ENCODE data around the gene ATG16L2. TPM values are rescaled to one million over a fixed set of nuclear protein-coding genes. Genes with fewer than 3 reads are reported as not detected.

The ATG16L2 gene
- total RNA-seq, 1 donor from 2014 or later = 44.0 TPM

DNA sequence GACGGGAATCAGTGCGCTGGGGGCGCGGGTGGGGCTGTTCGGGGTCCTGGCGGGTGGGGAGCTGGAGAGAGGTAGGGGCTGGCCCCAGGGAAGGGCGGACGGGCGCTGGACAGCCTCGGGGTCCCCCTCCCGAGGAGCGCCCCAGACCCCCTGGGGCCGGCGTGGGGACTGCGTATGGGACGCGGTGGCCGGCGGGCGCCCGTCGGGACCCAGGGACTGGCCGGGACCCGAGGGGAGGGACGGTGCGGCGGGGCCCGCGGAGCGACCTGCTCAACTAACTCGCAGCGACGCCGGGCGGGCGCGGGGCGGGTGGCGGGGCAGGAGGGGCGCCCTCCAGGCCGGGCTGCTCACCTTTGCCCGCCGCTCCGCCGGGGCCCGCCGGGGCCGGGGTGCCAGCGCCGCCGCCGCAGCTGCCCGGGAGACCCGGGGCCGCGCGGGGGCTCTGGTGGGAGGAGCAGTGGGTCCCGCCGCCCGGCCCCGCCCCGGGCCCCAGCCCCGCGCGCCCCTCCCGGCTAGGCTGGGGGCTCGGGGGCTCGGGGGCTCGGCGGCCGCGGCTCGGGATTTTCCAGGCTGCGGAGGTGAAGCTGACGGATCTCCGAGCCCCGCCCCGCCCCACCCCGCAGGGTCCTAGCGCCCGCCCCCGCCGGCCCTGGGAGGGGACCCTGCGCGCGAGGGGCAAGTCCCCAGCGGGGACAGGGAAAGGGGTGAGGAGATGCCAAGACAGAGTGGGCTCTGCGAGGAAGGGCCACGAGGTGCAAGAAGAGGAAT, 32.7 kb upstream of the ATG16L2 start:
- no peak overlapping the region for H3K27ac Mint-ChIP-seq
- no peaks in the 10 kb centered on the region for H3K36me3 Mint-ChIP-seq
- H3K9me3 Mint-ChIP-seq = no peaks in the 10 kb centered on the region
- H3K4me3 Mint-ChIP-seq = peak overlapping the region; percentile 74
- TF ChIP-seq, protein P1, sequence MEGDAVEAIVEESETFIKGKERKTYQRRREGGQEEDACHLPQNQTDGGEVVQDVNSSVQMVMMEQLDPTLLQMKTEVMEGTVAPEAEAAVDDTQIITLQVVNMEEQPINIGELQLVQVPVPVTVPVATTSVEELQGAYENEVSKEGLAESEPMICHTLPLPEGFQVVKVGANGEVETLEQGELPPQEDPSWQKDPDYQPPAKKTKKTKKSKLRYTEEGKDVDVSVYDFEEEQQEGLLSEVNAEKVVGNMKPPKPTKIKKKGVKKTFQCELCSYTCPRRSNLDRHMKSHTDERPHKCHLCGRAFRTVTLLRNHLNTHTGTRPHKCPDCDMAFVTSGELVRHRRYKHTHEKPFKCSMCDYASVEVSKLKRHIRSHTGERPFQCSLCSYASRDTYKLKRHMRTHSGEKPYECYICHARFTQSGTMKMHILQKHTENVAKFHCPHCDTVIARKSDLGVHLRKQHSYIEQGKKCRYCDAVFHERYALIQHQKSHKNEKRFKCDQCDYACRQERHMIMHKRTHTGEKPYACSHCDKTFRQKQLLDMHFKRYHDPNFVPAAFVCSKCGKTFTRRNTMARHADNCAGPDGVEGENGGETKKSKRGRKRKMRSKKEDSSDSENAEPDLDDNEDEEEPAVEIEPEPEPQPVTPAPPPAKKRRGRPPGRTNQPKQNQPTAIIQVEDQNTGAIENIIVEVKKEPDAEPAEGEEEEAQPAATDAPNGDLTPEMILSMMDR (IDR thresholded peaks at IDR 0.05; ENCODE audit: unreplicated experiment) = no peak
- peaks cover 28% of the 10 kb centered on the region for H3K4me1 Mint-ChIP-seq
- DNase-seq (ENCODE audit: low spot score in 2 of 2, unreplicated experiment in 2 of 2) = peak; percentile 42 to 69
- H3K27me3 Mint-ChIP-seq (ENCODE audit: low read depth) = no peaks in the 10 kb centered on the region

DNA sequence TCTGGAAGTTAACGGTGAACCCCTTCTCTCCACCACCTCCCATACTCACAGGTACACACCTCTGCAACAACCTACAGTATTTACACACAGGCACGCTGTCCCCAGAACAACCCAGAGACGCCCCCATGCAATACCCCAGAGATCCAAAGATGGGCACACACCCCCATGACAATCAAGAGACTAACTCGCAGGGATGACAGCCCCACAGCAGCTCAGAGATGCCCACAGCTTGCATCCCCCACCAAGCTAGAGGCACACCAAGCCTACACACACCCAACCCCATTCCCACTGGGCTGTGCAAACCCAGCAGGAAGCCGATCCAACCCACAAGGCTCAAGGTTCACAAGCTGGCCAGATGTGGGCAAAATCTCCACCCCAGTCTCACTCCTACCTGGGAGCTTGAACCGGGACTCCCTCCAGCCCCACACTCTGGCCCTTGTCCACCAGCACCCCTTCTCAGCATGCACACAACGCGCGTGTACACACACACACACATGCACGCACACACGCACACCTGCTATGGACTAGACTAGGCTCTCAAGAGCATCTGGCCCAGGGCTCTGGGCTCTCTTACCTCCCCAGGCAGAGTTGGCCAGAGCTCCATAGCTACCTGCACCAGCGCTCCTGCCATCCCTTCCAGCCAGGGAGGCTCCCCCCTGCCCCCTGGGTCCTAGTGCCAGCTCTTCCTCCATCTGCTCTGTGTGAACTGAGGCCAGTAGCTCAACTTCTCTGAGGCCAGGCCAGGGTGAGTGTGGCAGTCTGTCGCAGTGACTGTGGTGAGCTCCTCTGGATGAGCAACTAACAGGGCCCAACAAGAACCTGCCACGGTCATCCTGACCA, 31.9 kb upstream of the ATG16L2 start:
- TF ChIP-seq, protein P1 (IDR thresholded peaks at IDR 0.05; ENCODE audit: unreplicated experiment) = no peak
- Mint-ChIP-seq H3K4me3 (peak overlapping the region; percentile 68), H3K36me3 (no peaks in the 10 kb centered on the region), H3K27me3 (ENCODE audit: low read depth) (no peaks in the 10 kb centered on the region), H3K27ac (no peak overlapping the region), H3K4me1 (peaks cover 29% of the 10 kb centered on the region), H3K9me3 (no peaks in the 10 kb centered on the region)
- DNase-seq (ENCODE audit: low spot score in 2 of 2, unreplicated experiment in 2 of 2) = no peak

DNA sequence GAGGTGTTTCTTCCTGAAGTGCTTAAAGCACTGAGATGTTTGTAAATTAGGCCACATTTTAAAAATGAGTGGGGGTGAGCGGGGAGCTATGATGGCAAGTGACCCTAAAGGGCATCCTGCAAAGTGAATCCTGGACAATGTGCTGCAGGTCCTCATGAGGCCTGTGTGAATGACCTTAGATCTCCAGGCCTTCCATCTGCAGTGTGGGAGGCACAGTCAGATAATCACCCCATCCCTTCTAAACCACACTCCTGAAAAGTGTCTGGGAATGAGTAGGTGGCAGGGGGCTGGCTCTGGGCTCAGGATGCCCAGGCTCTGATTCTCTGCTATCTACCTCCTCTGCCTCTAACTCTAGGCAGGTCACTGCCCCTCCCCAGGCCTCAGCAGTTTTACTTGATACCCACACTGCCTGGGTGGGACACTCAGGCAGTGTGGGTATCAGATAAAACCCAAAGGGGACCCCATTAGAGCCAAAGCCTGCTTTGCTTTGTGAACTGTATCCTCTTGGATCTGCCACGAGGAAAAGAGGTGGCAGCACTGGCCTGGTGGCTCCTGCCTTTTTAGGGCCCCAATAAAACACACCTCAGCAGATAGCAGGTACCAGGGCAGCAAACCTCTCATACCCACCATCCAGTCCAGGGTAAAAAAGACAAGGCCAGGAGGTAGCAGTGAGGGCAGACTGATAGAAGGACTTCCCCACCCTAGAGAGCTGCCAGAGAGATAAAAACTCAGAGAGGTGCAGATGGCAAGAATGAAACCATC, 30.9 kb upstream of the ATG16L2 start:
- Mint-ChIP-seq H3K27me3 (ENCODE audit: low read depth) (no peaks in the 10 kb centered on the region), H3K4me3 (peak overlapping the region; percentile 68), H3K9me3 (no peaks in the 10 kb centered on the region), H3K36me3 (no peaks in the 10 kb centered on the region), H3K4me1 (peaks cover 33% of the 10 kb centered on the region), H3K27ac (no peak overlapping the region)
- DNase-seq (ENCODE audit: low spot score in 2 of 2, unreplicated experiment in 2 of 2) = no peak
- TF ChIP-seq, protein P1 (IDR thresholded peaks at IDR 0.05; ENCODE audit: unreplicated experiment) = no peak

DNA sequence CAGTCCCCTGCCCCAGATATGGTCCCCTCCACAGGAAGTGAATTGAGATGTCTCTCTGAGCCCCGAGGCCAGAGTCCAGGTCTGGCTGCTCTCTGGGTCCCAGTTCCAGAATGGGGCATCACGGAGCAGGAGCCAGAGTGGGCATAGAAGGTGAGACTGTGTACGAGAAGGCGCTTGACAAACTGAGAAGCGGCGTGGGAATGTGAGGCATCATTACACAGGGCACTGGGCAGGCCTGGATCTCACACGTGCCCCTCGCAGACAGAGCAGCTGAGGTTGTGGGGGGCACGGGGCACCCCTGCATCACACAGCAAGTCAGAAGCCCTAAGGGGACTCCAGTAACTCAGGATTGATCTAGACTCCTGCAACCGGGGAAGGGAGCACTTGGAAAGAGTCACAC, 29.5 kb upstream of the ATG16L2 start:
- no peaks in the 10 kb centered on the region for H3K27me3 Mint-ChIP-seq (ENCODE audit: low read depth)
- no peaks in the 10 kb centered on the region for H3K36me3 Mint-ChIP-seq
- peaks cover 27% of the 10 kb centered on the region for H3K4me1 Mint-ChIP-seq
- DNase-seq (ENCODE audit: low spot score in 2 of 2, unreplicated experiment in 2 of 2) = no peak
- no peak overlapping the region for H3K27ac Mint-ChIP-seq
- H3K9me3 Mint-ChIP-seq = no peaks in the 10 kb centered on the region
- H3K4me3 Mint-ChIP-seq = no peak overlapping the region
- TF ChIP-seq, protein P1 (IDR thresholded peaks at IDR 0.05; ENCODE audit: unreplicated experiment) = no peak

DNA sequence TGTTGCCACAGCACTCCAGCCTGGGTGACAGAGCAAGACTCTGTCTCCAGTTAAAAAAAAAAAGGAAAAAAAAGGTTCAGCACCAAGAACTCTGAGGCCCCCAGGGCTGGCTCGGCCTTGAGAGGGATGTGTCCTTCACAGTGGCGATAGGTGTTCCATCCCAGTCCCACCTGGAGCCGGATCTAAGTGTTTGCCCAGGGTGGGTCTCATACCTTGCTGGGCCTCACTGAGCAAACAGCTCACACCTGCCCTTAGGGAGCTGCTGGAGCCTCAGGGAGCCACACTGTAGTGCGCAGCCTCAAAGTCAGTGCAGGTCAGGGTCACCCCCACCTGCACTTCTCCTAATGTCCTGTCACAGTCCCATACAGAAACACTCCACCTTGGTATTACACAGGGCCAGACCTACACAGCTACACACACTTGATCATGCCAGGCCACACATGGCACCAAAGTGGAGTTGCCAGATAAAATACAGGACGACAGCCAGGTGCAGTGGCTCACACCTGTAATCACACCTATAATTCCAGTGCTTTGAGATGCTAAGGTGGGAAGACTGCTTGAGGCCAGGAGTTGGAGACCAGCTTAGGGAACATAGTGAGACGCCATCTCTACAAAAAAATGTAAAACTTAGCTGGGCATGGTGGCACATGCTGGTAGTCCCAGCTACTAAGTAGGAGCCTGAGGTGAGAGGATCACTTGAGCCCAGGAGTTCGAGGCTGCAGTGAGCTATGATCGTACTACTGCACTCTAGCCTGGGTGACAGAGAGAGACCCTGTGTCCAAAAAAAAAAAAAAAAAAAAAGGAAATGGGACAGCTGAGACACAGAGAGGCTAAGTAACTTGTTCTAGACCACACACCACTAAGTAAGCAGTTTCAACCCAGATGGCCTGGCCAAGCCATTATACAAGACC, 27.7 kb upstream of the ATG16L2 start:
- Mint-ChIP-seq H3K27me3 (ENCODE audit: low read depth) (no peaks in the 10 kb centered on the region), H3K9me3 (no peaks in the 10 kb centered on the region), H3K4me1 (peaks cover 17% of the 10 kb centered on the region), H3K36me3 (no peaks in the 10 kb centered on the region), H3K4me3 (no peak overlapping the region), H3K27ac (no peak overlapping the region)
- DNase-seq (ENCODE audit: low spot score in 2 of 2, unreplicated experiment in 2 of 2) = no peak
- TF ChIP-seq, protein P1 (IDR thresholded peaks at IDR 0.05; ENCODE audit: unreplicated experiment) = no peak
